ENCODE measurements around the gene ARID1B. TPM values are rescaled to one million over a fixed set of nuclear protein-coding genes. Genes with fewer than 3 reads are reported as not detected.

ARID1B gene
- total RNA-seq, 1 experiment from 2014 or later: 91.7 TPM

- in situ Hi-C loops (cut with HindIII; ENCODE audit: low pct_unique_long_range_greater_than_20kb, low sequenced_read_pairs) (no loop called here), intact Hi-C loops (cut with micrococcal nuclease; ENCODE audit: unreplicated experiment) (no loop called here)
- Histone ChIP-seq H3K36me3 (ENCODE audit: control insufficient read depth, insufficient read depth, low read length) (peaks cover 2% of the 10 kb centered on the region), H3K27me3 (ENCODE audit: control insufficient read depth, insufficient read depth, low read length) (no peaks in the 10 kb centered on the region), H3K27ac (ENCODE audit: low read length) (no peak overlapping the region), H3K4me1 (ENCODE audit: control insufficient read depth, insufficient read depth, low read length) (no peaks in the 10 kb centered on the region), H3K9me3 (ENCODE audit: control insufficient read depth, insufficient read depth, low read depth, low read length) (no peaks in the 10 kb centered on the region), H3K4me3 (ENCODE audit: low read depth in 2 of 2, low read length in 2 of 2) (no peak overlapping the region)
- ATAC-seq: no peak
- ChIA-PET POLR2A (no interaction called here), CTCF (no interaction called here)
- DNase-seq (ENCODE audit: low read depth, low spot score): no peak
- no TSS peak for BruUV-seq (replicated peaks)
- TF ChIP-seq SIN3A (IDR thresholded peaks at IDR 0.05; ENCODE audit: borderline replicate concordance, insufficient read depth, low read depth, low read length): no peak
- no peak for TF ChIP-seq CTCF (IDR thresholded peaks at IDR 0.05)
- no peak for TF ChIP-seq POLR2AphosphoS5 (IDR thresholded peaks at IDR 0.05; ENCODE audit: low read depth, low read length)
- TF ChIP-seq TCF7L2 (IDR thresholded peaks at IDR 0.05; ENCODE audit: low read depth, low read length): no peak
- no peak for TF ChIP-seq REST (IDR thresholded peaks at IDR 0.05; ENCODE audit: insufficient read depth in 1 of 2, low read depth in 2 of 2, low read length in 1 of 2)
Observed at GRCh38 chr6:157169226-157169625, 392.0 kb downstream of the ARID1B start.

- no TSS peak for BruUV-seq (replicated peaks)
- in situ Hi-C loops (cut with HindIII; ENCODE audit: low pct_unique_long_range_greater_than_20kb, low sequenced_read_pairs): no loop called here
- Histone ChIP-seq H3K9me3 (ENCODE audit: control insufficient read depth, insufficient read depth, low read depth, low read length) (no peaks in the 10 kb centered on the region), H3K4me1 (ENCODE audit: control insufficient read depth, insufficient read depth, low read length) (no peaks in the 10 kb centered on the region), H3K4me3 (ENCODE audit: low read depth in 2 of 2, low read length in 2 of 2) (no peak overlapping the region), H3K27ac (ENCODE audit: low read length) (no peak overlapping the region), H3K36me3 (ENCODE audit: control insufficient read depth, insufficient read depth, low read length) (peaks cover 2% of the 10 kb centered on the region), H3K27me3 (ENCODE audit: control insufficient read depth, insufficient read depth, low read length) (no peaks in the 10 kb centered on the region)
- ATAC-seq (no peak), DNase-seq (ENCODE audit: low read depth, low spot score) (no peak)
- ChIA-PET CTCF (no interaction called here), POLR2A (no interaction called here)
- TF ChIP-seq SIN3A (IDR thresholded peaks at IDR 0.05; ENCODE audit: borderline replicate concordance, insufficient read depth, low read depth, low read length): no peak
- intact Hi-C loops (cut with micrococcal nuclease; ENCODE audit: unreplicated experiment): no loop called here
Observed at GRCh38 chr6:157169656-157170055, 392.5 kb downstream of the ARID1B start.

- ChIA-PET CTCF (no interaction called here), POLR2A (no interaction called here)
- Histone ChIP-seq H3K4me3 (ENCODE audit: low read depth in 2 of 2, low read length in 2 of 2) (no peak overlapping the region), H3K9me3 (ENCODE audit: control insufficient read depth, insufficient read depth, low read depth, low read length) (no peaks in the 10 kb centered on the region), H3K27ac (ENCODE audit: low read length) (no peak overlapping the region), H3K36me3 (ENCODE audit: control insufficient read depth, insufficient read depth, low read length) (peaks cover 2% of the 10 kb centered on the region), H3K4me1 (ENCODE audit: control insufficient read depth, insufficient read depth, low read length) (no peaks in the 10 kb centered on the region), H3K27me3 (ENCODE audit: control insufficient read depth, insufficient read depth, low read length) (no peaks in the 10 kb centered on the region)
- no TSS peak for BruUV-seq (replicated peaks)
- intact Hi-C loops (cut with micrococcal nuclease; ENCODE audit: unreplicated experiment): no loop called here
- TF ChIP-seq POLR2AphosphoS5 (IDR thresholded peaks at IDR 0.05; ENCODE audit: low read depth, low read length): no peak
- TF ChIP-seq SIN3A (IDR thresholded peaks at IDR 0.05; ENCODE audit: borderline replicate concordance, insufficient read depth, low read depth, low read length): no peak
- TF ChIP-seq TCF7L2 (IDR thresholded peaks at IDR 0.05; ENCODE audit: low read depth, low read length): no peak
- no peak for TF ChIP-seq CTCF (IDR thresholded peaks at IDR 0.05)
- no peak for TF ChIP-seq REST (IDR thresholded peaks at IDR 0.05; ENCODE audit: insufficient read depth in 1 of 2, low read depth in 2 of 2, low read length in 1 of 2)
- DNase-seq (ENCODE audit: low read depth, low spot score) (no peak), ATAC-seq (no peak)
- in situ Hi-C loops (cut with HindIII; ENCODE audit: low pct_unique_long_range_greater_than_20kb, low sequenced_read_pairs): no loop called here
Observed at GRCh38 chr6:157170535-157170934, 393.4 kb downstream of the ARID1B start.
